MM.1S (cell line): Measurements from ENCODE around the gene CEACAM19.

Source experiments
- DNase-seq: peaks from one replicate; pipeline ENCODE4 v3.0.0-alpha.2; 2015
- H2AFZ ChIP-seq: fragments of 300-600 bp; sonication (generic); 2 replicates; pipeline ENCODE4 v1.6.0; 2016; ENCODE audit warnings: antibody characterized with exemption, low read length
- H3F3A ChIP-seq: fragments of 300-600 bp; sonication (generic); 2 replicates; pipeline ENCODE4 v1.6.1; 2016; ENCODE audit warnings: mild to moderate bottlenecking, antibody characterized with exemption, low read length, moderate library complexity, mixed read lengths; ENCODE audit not compliant: insufficient read depth
- H3K27ac ChIP-seq: fragments of 300-600 bp; sonication (generic); 2 replicates; pipeline ENCODE4 v1.5.1; 2016; ENCODE audit warnings: mild to moderate bottlenecking, low read length
- H3K27me3 ChIP-seq: fragments of 300-600 bp; sonication (generic); replicated peaks from 2 replicates; pipeline ENCODE4 v1.6.0; 2016; ENCODE audit warnings: low read length; ENCODE audit not compliant: insufficient read depth
- H3K36me3 ChIP-seq: fragments of 300-600 bp; sonication (generic); replicated peaks from 2 replicates; pipeline ENCODE4 v1.6.1; 2016; ENCODE audit warnings: mild to moderate bottlenecking, low read length, mixed read lengths; ENCODE audit not compliant: insufficient read depth
- H3K4me1 ChIP-seq: fragments of 300-600 bp; sonication (generic); 2 replicates; pipeline ENCODE4 v1.6.1; 2016; ENCODE audit warnings: low read length, mixed read lengths
- H3K4me2 ChIP-seq: fragments of 300-600 bp; sonication (generic); 2 replicates; pipeline ENCODE4 v1.6.0; 2016; ENCODE audit warnings: low read depth, low read length
- H3K4me3 ChIP-seq: fragments of 300-600 bp; sonication (generic); 2 replicates; pipeline ENCODE4 v1.5.1; 2016; ENCODE audit warnings: low read length, mixed read lengths
- H3K79me2 ChIP-seq: fragments of 300-600 bp; sonication (generic); 2 replicates; pipeline ENCODE4 v1.6.1; 2016; ENCODE audit warnings: mixed run types, low read length, mixed read lengths
- H3K9ac ChIP-seq: fragments of 300-600 bp; sonication (generic); 2 replicates; pipeline ENCODE4 v1.6.1; 2016; ENCODE audit warnings: low read length, mixed read lengths
- H3K9me2 ChIP-seq: fragments of 300-600 bp; sonication (generic); replicated peaks from 2 replicates; pipeline ENCODE4 v1.6.1; 2016; ENCODE audit warnings: mild to moderate bottlenecking, low read length, mixed read lengths; ENCODE audit not compliant: insufficient read depth
- H3K9me3 ChIP-seq: fragments of 300-600 bp; sonication (generic); replicated peaks from 2 replicates; pipeline ENCODE4 v1.6.1; 2016; ENCODE audit warnings: mild to moderate bottlenecking, low read length, mixed read lengths; ENCODE audit not compliant: insufficient read depth
- H4K20me1 ChIP-seq: fragments of 300-600 bp; sonication (generic); 2 replicates; pipeline ENCODE4 v1.6.1; 2016; ENCODE audit warnings: mild to moderate bottlenecking, low read length, moderate library complexity, mixed read lengths; ENCODE audit not compliant: insufficient read depth
- EZH2 ChIP-seq: fragments of 300-600 bp; sonication (generic); optimal IDR thresholded peaks from 2 replicates; pipeline ENCODE3; 2017; ENCODE audit warnings: low read depth, mild to moderate bottlenecking, antibody characterized with exemption, low read length, mixed read lengths
- EZH2phosphoT487 ChIP-seq: fragments of 300-600 bp; sonication (generic); IDR thresholded peaks from 2 replicates; pipeline ENCODE4 v1.6.1; 2018; ENCODE audit warnings: antibody characterized with exemption, low read length
- TF ChIP-seq, protein P1 (sequence below): fragments of 300-600 bp; sonication (generic); IDR thresholded peaks from 2 replicates; pipeline ENCODE4 v1.5.1; 2016; ENCODE audit warnings: antibody characterized with exemption, low read length, mixed read lengths

CEACAM19 gene, protein sequence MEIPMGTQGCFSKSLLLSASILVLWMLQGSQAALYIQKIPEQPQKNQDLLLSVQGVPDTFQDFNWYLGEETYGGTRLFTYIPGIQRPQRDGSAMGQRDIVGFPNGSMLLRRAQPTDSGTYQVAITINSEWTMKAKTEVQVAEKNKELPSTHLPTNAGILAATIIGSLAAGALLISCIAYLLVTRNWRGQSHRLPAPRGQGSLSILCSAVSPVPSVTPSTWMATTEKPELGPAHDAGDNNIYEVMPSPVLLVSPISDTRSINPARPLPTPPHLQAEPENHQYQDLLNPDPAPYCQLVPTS

DNA sequence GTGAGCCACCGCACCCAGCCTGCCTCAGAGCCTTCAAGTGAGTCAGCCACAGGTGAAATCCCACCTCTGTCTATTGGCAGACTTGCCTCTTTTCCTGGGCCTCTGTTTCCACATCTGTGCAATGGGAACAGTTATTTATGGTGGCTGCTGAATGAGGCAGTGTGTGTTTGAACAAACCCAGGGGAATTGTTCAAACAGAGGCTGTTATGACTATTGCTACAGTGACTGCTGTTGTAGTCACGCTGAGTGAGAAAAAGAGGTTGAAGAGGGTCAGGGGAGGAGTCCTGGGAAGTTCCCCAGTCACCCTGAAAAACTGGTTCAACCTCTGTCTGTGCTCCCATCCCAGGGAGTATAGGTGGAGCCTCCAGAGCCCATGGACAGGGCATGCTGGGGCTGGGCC lies at the start of gene CEACAM19:
TSS of gene CEACAM19 (plus strand) at position 83 of the 400 bp plus-strand sequence. CDS start 450 bp downstream, outside the sequence.
- H3K27ac ChIP-seq = no peak within 1 kb of the TSS
- no peaks in the 10 kb centered on the region for H3K79me2 ChIP-seq
- no peaks in the 10 kb centered on the region for H3K36me3 ChIP-seq
- H4K20me1 ChIP-seq = no peaks in the 10 kb centered on the region
- no peak within 1 kb of the TSS for H3K4me2 ChIP-seq
- no peak for TF ChIP-seq EZH2
- TF ChIP-seq EZH2phosphoT487 = no peak
- TF ChIP-seq, protein P1, sequence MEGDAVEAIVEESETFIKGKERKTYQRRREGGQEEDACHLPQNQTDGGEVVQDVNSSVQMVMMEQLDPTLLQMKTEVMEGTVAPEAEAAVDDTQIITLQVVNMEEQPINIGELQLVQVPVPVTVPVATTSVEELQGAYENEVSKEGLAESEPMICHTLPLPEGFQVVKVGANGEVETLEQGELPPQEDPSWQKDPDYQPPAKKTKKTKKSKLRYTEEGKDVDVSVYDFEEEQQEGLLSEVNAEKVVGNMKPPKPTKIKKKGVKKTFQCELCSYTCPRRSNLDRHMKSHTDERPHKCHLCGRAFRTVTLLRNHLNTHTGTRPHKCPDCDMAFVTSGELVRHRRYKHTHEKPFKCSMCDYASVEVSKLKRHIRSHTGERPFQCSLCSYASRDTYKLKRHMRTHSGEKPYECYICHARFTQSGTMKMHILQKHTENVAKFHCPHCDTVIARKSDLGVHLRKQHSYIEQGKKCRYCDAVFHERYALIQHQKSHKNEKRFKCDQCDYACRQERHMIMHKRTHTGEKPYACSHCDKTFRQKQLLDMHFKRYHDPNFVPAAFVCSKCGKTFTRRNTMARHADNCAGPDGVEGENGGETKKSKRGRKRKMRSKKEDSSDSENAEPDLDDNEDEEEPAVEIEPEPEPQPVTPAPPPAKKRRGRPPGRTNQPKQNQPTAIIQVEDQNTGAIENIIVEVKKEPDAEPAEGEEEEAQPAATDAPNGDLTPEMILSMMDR = no peak
- DNase-seq = no peak
- H2AFZ ChIP-seq = no peak within 1 kb of the TSS
- H3F3A ChIP-seq = no peaks in the 10 kb centered on the region
- no peak within 1 kb of the TSS for H3K9ac ChIP-seq
- H3K9me3 ChIP-seq = no peaks in the 10 kb centered on the region
- H3K9me2 ChIP-seq = no peaks in the 10 kb centered on the region
- no peak within 1 kb of the TSS for H3K4me3 ChIP-seq
- no peaks in the 10 kb centered on the region for H3K4me1 ChIP-seq
- no peaks in the 10 kb centered on the region for H3K27me3 ChIP-seq

DNA sequence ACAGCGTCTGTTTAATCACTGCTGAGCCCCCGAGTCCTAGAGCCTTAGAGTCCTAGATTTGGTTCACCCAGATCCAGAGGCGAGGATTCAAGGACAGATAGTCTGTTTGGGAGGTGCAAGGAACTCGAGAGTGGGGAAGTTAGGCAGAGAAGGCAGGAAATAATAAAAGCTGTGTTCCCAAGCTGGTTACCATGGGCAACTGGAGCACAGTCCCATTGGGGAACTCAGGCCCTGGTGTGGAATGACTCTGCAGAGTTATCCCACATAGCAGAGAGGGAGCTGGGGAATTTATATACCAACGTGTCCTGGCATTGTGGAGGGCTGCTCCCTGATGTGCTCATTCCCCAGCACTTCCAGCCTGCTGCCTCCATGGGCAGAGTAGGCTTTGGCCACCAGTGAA lies 48.2 kb upstream of the CEACAM19 start:
- no peaks in the 10 kb centered on the region for H3K9me3 ChIP-seq
- H3K36me3 ChIP-seq = no peaks in the 10 kb centered on the region
- TF ChIP-seq, protein P1 = no peak
- no peak for TF ChIP-seq EZH2phosphoT487
- no peak for TF ChIP-seq EZH2
- H3K4me3 ChIP-seq = no peak overlapping the region
- no peaks in the 10 kb centered on the region for H3F3A ChIP-seq
- no peaks in the 10 kb centered on the region for H3K79me2 ChIP-seq
- DNase-seq = no peak
- no peak overlapping the region for H2AFZ ChIP-seq
- no peak overlapping the region for H3K27ac ChIP-seq
- H3K4me2 ChIP-seq = no peak overlapping the region
- H3K9me2 ChIP-seq = no peaks in the 10 kb centered on the region
- no peaks in the 10 kb centered on the region for H3K4me1 ChIP-seq
- H3K27me3 ChIP-seq = peaks cover 9% of the 10 kb centered on the region
- no peak overlapping the region for H3K9ac ChIP-seq
- no peaks in the 10 kb centered on the region for H4K20me1 ChIP-seq

DNA sequence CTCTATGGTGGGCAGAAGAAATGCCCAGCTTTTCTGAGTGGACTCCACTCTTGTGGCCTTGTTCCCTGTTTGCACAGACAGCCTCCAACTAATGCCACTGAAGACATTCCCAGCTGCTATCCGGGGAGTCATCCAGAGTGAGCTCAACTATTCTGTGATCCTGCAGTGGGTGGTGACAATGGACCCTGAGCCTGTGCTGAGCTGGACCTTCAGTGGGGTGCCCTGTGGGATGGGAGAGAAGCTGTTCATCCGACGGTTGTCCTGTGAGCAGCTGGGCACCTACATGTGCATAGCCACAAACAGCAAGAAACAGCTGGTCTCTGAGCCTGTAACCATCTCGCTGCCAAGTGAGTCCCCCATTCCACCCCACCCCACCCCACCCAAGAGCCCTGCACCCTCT lies 47.7 kb upstream of the CEACAM19 start:
- TF ChIP-seq, protein P1 = no peak
- TF ChIP-seq EZH2 (no peak), EZH2phosphoT487 (no peak)
- no peak overlapping the region for H3K27ac ChIP-seq
- no peaks in the 10 kb centered on the region for H4K20me1 ChIP-seq
- H3F3A ChIP-seq = no peaks in the 10 kb centered on the region
- no peaks in the 10 kb centered on the region for H3K4me1 ChIP-seq
- H2AFZ ChIP-seq = no peak overlapping the region
- no peak overlapping the region for H3K4me3 ChIP-seq
- H3K9ac ChIP-seq = no peak overlapping the region
- no peaks in the 10 kb centered on the region for H3K36me3 ChIP-seq
- no peaks in the 10 kb centered on the region for H3K79me2 ChIP-seq
- no peaks in the 10 kb centered on the region for H3K9me2 ChIP-seq
- DNase-seq = no peak
- H3K4me2 ChIP-seq = no peak overlapping the region
- peaks cover 4% of the 10 kb centered on the region for H3K27me3 ChIP-seq
- H3K9me3 ChIP-seq = no peaks in the 10 kb centered on the region
